Central memory CD8-positive, alpha-beta T cell (primary cell): ENCODE data around the gene LCN1.

Source experiments
- ATAC-seq: fragments of 150-1000 bp; cut with Tn5 transposase; replicated peaks from 2 replicates; pipeline ENCODE4 v1.10.0; 2022; ENCODE audit warnings: mild to moderate bottlenecking, moderate FRiP score, moderate number of reproducible peaks; ENCODE audit not compliant: poor library complexity, severe bottlenecking; ENCODE audit errors: extremely low read depth
- DNase-seq, 2 donors: peaks; one replicate each; pipeline ENCODE4 v3.0.0; 2021; ENCODE audit warnings: low spot score in 2 of 2
- H3K27ac Mint-ChIP-seq: one replicate; pipeline ENCODE4 v1.8.0; 2022; ENCODE audit warnings: low read depth, mild to moderate bottlenecking, moderate library complexity, mixed read lengths
- H3K27me3 Mint-ChIP-seq: one replicate; pipeline ENCODE4 v1.8.0; 2022; ENCODE audit warnings: mixed read lengths
- H3K36me3 Mint-ChIP-seq: one replicate; pipeline ENCODE4 v1.8.0; 2022; ENCODE audit warnings: mild to moderate bottlenecking, moderate library complexity, mixed read lengths; ENCODE audit not compliant: insufficient read depth
- H3K4me1 Mint-ChIP-seq: one replicate; pipeline ENCODE4 v1.8.0; 2022; ENCODE audit warnings: mixed read lengths
- H3K4me3 Mint-ChIP-seq: one replicate; pipeline ENCODE4 v1.8.0; 2022; ENCODE audit warnings: mild to moderate bottlenecking, moderate library complexity, mixed read lengths
- H3K9me3 Mint-ChIP-seq: one replicate; pipeline ENCODE4 v1.8.0; 2022; ENCODE audit warnings: mixed read lengths

The LCN1 gene

GRCh38 chr9:135482015-135482754, 39.1 kb upstream of the LCN1 start:
- DNase-seq, result no peak
- H3K4me3 Mint-ChIP-seq, result no peak overlapping the region

GRCh38 chr9:135484460-135485277, 36.6 kb upstream of the LCN1 start:
- DNase-seq (no peak), ATAC-seq (no peak)
- Mint-ChIP-seq H3K27me3 (peaks cover 49% of the 10 kb centered on the region), H3K9me3 (no peaks in the 10 kb centered on the region), H3K36me3 (peaks cover 1% of the 10 kb centered on the region), H3K27ac (no peak overlapping the region), H3K4me1 (no peaks in the 10 kb centered on the region), H3K4me3 (no peak overlapping the region)

More at GRCh38 chr9:135482015-135482754, 39.1 kb upstream of the LCN1 start:
- H3K4me1 Mint-ChIP-seq, result peaks cover 5% of the 10 kb centered on the region
- H3K27me3 Mint-ChIP-seq, result peaks cover 69% of the 10 kb centered on the region
- H3K9me3 Mint-ChIP-seq, result no peaks in the 10 kb centered on the region
- ATAC-seq, result no peak
- peaks cover 3% of the 10 kb centered on the region for H3K36me3 Mint-ChIP-seq
- no peak overlapping the region for H3K27ac Mint-ChIP-seq

GRCh38 chr9:135485385-135485784, 35.9 kb upstream of the LCN1 start:
- H3K27ac Mint-ChIP-seq, result no peak overlapping the region
- DNase-seq (no peak), ATAC-seq (no peak)
- H3K36me3 Mint-ChIP-seq, result peaks cover 1% of the 10 kb centered on the region
- no peak overlapping the region for H3K4me3 Mint-ChIP-seq
- peaks cover 49% of the 10 kb centered on the region for H3K27me3 Mint-ChIP-seq
- H3K4me1 Mint-ChIP-seq, result no peaks in the 10 kb centered on the region
- no peaks in the 10 kb centered on the region for H3K9me3 Mint-ChIP-seq

- ATAC-seq, result no peak
- Mint-ChIP-seq H3K9me3 (no peaks in the 10 kb centered on the region), H3K4me1 (no peaks in the 10 kb centered on the region), H3K4me3 (no peak overlapping the region), H3K27ac (no peak overlapping the region), H3K27me3 (peaks cover 52% of the 10 kb centered on the region), H3K36me3 (peaks cover 1% of the 10 kb centered on the region)
- no peak for DNase-seq
Measured at GRCh38 chr9:135485832-135486231, 35.4 kb upstream of the LCN1 start.

GRCh38 chr9:135486267-135487065, 34.8 kb upstream of the LCN1 start:
- H3K27ac Mint-ChIP-seq, result no peak overlapping the region
- no peaks in the 10 kb centered on the region for H3K9me3 Mint-ChIP-seq
- DNase-seq (no peak), ATAC-seq (no peak)
- H3K4me1 Mint-ChIP-seq, result no peaks in the 10 kb centered on the region
- H3K27me3 Mint-ChIP-seq, result peaks cover 58% of the 10 kb centered on the region
- H3K4me3 Mint-ChIP-seq, result no peak overlapping the region
- H3K36me3 Mint-ChIP-seq, result peaks cover 1% of the 10 kb centered on the region

- H3K4me1 Mint-ChIP-seq, result no peaks in the 10 kb centered on the region
- DNase-seq (no peak), ATAC-seq (no peak)
- H3K4me3 Mint-ChIP-seq, result no peak overlapping the region
- H3K36me3 Mint-ChIP-seq, result peaks cover 2% of the 10 kb centered on the region
- H3K27ac Mint-ChIP-seq, result no peak overlapping the region
- peaks cover 49% of the 10 kb centered on the region for H3K27me3 Mint-ChIP-seq
- H3K9me3 Mint-ChIP-seq, result no peaks in the 10 kb centered on the region
Measured at GRCh38 chr9:135487281-135488012, 33.8 kb upstream of the LCN1 start.

GRCh38 chr9:135488013-135488330, 33.3 kb upstream of the LCN1 start:
- Mint-ChIP-seq H3K27ac (no peak overlapping the region), H3K4me1 (no peaks in the 10 kb centered on the region), H3K27me3 (peaks cover 44% of the 10 kb centered on the region), H3K4me3 (no peak overlapping the region), H3K36me3 (peaks cover 2% of the 10 kb centered on the region), H3K9me3 (no peaks in the 10 kb centered on the region)
- ATAC-seq (no peak), DNase-seq (no peak)

- Mint-ChIP-seq H3K4me1 (no peaks in the 10 kb centered on the region), H3K36me3 (peaks cover 2% of the 10 kb centered on the region), H3K27ac (no peak overlapping the region), H3K4me3 (no peak overlapping the region), H3K27me3 (peaks cover 43% of the 10 kb centered on the region), H3K9me3 (no peaks in the 10 kb centered on the region)
- no peak for ATAC-seq
- no peak for DNase-seq
Measured at GRCh38 chr9:135488527-135488926, 32.7 kb upstream of the LCN1 start.

GRCh38 chr9:135489188-135489906, 31.9 kb upstream of the LCN1 start:
- no peak overlapping the region for H3K27ac Mint-ChIP-seq
- no peak overlapping the region for H3K4me3 Mint-ChIP-seq
- no peaks in the 10 kb centered on the region for H3K4me1 Mint-ChIP-seq
- ATAC-seq (no peak), DNase-seq (no peak)
- H3K9me3 Mint-ChIP-seq, result no peaks in the 10 kb centered on the region
- peaks cover 34% of the 10 kb centered on the region for H3K27me3 Mint-ChIP-seq
- peaks cover 2% of the 10 kb centered on the region for H3K36me3 Mint-ChIP-seq

GRCh38 chr9:135490166-135490870, 30.9 kb upstream of the LCN1 start:
- no peak for DNase-seq
- H3K4me3 Mint-ChIP-seq, result no peak overlapping the region
- no peak overlapping the region for H3K27ac Mint-ChIP-seq
- peaks cover 2% of the 10 kb centered on the region for H3K36me3 Mint-ChIP-seq
- H3K4me1 Mint-ChIP-seq, result no peaks in the 10 kb centered on the region
- no peaks in the 10 kb centered on the region for H3K9me3 Mint-ChIP-seq
- H3K27me3 Mint-ChIP-seq, result peaks cover 34% of the 10 kb centered on the region
- no peak for ATAC-seq

- H3K4me1 Mint-ChIP-seq, result no peaks in the 10 kb centered on the region
- no peak for ATAC-seq
- DNase-seq, result no peak
- H3K9me3 Mint-ChIP-seq, result no peaks in the 10 kb centered on the region
- peaks cover 30% of the 10 kb centered on the region for H3K27me3 Mint-ChIP-seq
- no peak overlapping the region for H3K4me3 Mint-ChIP-seq
- H3K36me3 Mint-ChIP-seq, result peaks cover 2% of the 10 kb centered on the region
- no peak overlapping the region for H3K27ac Mint-ChIP-seq
Measured at GRCh38 chr9:135490980-135491464, 30.2 kb upstream of the LCN1 start.
